Stimulated activated CD4-positive, alpha-beta T cell treated with anti-CD3 and anti-CD28 coated beads, Interleukin-1b, Interleukin-23, amount 100 ng/mL, for 24 hours (primary cell): Measurements from ENCODE around the gene PHOSPHO1.
"Not testable (repeated sequence)": the region's sequence is repeated elsewhere in the genome, so short reads cannot be mapped to it uniquely, and the experiment has no call there.

Experiments used
- DNase-seq, 4 experiments: peaks; one replicate each; pipeline ENCODE4 v3.0.0-alpha.2; 2020; ENCODE audit warnings: low read depth in 4 of 4, low spot score in 1 of 4

The PHOSPHO1 gene

DNA sequence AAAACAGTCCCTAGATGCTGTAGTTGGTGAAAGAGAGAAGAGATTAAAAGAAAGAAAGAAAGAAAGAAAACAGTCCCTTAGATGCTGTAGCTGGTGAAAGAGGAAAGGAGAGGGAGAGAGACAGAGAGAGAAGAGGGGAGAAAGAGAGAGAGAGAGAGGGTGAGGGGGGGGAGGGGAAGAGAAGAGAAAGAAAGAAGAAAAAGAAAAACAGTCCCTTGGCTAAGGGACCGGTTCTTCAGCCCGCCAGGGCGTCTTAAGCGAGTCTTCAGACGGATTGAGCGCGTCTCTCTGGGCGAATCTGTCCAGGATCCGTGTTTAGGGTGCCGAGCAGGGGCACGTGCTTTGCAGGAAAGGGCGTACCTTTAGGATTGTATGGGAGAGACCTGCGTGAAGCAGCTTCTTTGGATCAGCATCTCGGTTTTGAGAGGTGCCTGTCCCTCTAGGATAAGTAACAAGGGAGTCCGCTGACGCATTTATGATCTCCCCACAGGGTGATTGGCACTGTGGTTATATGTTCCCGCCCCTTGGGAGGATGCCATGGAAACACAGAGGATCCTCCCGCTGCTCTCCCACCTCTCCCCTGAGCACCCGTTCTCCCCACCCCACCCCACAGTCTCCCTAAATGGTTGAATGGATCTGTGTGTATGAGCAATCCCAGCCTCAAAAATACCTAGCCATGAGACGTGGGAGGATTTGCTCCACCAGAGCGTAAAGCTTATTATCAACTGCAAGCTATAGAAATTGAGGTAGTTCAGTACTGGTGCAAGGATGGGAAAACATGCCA is 36.9 kb downstream of the PHOSPHO1 start:
- DNase-seq = no peak

DNA sequence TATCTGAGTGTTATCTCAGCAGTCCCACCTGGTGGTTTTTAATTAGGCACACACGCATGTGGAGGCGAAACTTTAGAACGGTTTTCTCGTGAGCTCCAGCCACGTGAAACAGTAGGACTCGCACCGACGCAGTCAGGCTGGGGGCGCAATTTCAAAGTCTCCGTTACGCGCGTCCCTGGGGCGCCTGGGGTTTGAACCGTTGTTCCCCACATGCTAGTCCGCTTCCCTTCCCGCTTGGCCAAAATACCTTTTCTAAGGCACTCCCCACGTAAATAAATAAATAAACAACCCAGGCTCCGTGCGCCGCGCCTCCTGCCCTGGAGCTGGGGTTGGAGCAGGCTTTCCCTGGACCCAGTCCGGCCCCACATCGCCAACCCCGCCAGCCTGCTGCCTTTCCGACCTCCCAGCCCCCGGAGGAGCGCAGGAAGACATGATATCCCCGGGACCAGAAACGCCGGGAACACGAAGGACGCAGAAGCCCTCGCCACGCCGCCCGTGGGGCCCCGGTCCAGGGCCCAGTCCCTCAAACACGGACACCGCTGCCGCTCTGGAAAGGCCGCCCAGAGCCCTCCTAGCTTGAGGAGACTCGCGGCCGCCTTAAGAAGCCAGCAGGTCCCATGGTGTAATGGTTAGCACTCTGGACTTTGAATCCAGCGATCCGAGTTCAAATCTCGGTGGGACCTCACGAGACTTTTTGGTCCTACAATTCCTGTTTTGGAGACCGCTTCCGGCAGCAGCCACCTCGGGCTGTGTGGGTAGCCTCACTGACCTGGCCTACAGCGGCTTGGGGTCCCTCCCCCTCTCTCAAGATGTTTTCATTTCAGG is 38.5 kb downstream of the PHOSPHO1 start:
- peak; percentile 59 to 97 (median 86) for DNase-seq

DNA sequence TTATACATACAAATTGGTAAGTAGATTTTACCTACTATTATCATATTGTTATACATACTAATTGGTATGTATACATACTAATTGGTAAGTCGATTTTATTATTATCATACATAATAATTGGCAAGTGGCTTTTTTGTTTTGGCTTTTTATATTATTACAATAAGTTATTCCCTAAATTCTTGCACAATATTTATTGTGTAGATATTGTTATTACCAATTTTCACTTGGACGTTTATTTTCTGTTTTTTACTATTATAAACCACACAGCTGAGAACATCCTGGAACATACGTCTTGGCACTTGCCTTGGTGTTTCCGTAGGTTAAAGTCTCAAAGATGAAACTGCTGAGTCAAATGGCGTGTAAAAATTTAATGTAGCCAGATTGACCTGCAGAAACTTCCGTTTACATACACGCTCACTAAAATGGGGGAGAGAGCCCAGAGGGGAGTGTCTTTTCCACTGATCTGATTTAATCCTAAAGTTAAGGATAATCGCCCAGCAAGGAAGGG is 39.1 kb downstream of the PHOSPHO1 start:
- no peak for DNase-seq

DNA sequence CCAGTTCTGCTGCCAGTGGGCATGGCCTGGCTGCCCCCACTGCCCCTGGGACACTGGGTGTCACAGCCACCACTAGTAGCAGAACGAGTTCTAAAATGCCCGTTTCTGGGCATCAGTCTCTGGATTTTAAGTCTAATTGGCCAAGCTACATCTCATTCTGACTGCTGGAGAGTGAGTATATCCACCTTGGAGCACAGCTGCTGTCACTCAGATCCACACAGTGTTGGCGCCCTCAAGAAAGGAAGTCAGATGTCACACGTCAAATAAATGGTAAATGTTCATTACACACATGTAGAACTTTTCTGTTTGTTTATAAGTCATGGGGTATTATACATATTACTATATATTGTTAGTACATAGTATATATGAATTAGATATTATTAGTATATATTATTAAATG is 39.7 kb downstream of the PHOSPHO1 start:
- DNase-seq = no peak

GRCh38 chr17:49187301-49187700 is 43.3 kb downstream of the PHOSPHO1 start:
- DNase-seq = no peak

GRCh38 chr17:49185381-49185780 is 45.2 kb downstream of the PHOSPHO1 start:
- not testable (repeated sequence) for DNase-seq

DNA sequence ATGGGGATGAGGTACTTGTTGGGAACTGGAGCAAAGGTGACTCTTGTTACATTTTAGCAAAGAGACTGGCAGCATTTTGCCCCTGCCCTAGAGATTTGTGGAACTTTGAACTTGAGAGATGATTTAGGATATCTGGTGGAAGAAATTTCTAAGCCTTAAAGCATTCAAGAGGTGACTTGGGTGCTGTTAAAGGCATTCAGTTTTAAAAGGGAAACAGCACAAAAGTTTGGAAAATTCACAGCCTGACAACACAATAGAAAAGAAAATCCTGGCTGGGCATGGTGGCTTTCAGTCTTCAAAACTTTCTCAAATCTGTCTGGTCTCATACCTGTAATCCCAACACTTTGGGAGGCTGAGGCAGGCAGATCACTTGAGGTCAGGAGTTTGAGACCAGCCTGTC is 46.1 kb downstream of the PHOSPHO1 start:
- DNase-seq = not testable (repeated sequence)

- DNase-seq = no peak
These were observed 46.8 kb downstream of the PHOSPHO1 start for GRCh38 chr17:49183801-49184200.

GRCh38 chr17:49183341-49183740 is 47.2 kb downstream of the PHOSPHO1 start:
- no peak for DNase-seq

DNA sequence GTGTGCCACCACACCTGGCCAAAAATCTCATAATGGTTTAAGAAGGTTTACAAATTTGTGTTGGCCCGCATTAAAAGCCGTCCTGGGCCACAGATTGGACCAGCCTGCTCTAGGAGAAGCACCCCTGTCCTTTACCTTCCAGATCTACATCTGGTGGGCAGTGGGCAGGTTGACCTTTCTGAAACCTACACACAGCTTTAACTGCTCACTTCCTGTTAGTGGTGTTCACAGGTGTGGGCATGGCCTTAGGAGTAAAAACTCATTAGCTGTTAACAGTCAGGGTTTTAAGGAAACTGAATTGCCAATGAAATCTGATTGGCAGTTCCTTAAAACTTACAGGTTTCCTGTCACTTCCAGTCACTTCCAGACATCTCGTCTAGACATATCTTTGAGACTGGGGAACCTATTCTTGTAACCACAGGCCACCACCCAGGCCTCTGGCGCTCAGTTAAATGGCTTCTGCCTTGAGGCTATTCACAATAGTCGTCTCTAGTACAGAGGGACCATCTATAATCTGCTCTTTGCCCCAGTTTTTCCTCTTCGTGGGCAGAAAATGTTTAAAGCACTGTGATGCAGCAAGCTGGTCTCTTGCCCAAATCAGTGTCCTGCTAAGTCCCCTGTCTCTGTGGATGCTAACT is 49.5 kb downstream of the PHOSPHO1 start:
- DNase-seq = no peak

- DNase-seq = peak; percentile 51 to 54 (median 53)
These were observed 50.3 kb downstream of the PHOSPHO1 start for GRCh38 chr17:49180303-49180702.

DNA sequence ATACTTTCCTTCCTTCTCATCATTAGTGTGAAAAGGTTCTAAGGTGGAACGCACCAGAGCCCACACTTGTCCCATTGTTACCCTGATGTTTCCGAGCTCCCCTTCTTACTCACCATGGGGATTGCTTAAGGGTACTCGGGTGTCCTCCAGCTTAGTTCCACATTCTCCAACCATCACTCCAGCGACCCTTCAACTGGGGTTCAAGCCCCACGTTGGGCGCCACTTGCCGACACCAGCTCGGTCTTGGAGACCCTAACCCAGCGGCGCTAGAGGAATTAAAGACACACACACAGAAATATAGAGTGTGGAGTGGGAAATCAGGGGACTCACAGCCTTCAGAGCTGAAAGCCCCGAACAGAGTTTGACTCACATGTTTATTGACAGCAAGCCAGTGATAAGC is 54.6 kb downstream of the PHOSPHO1 start:
- not testable (repeated sequence) for DNase-seq
